ENCODE data around the gene IL12RB2. TPM values are rescaled to one million over a fixed set of nuclear protein-coding genes. Genes with fewer than 3 reads are reported as not detected.

Gene IL12RB2
- total RNA-seq, 1 donor from 2014 or later = 0.22 TPM

Other genes with a start within 250 kb of the IL12RB2 start
- not detected for gene C1orf141, start 172.9 kb upstream of the IL12RB2 start, total RNA-seq
- not detected for gene IL23R, start 141.4 kb upstream of the IL12RB2 start, total RNA-seq
- gene SERBP1, start 122.5 kb downstream of the IL12RB2 start, total RNA-seq = 146 TPM

All from cardiac septum (tissue), 1 donor.